Globus pallidus (tissue), 1 donor: ENCODE data around the gene SPOCK1.

Experiments
- DNase-seq: peaks from one replicate; pipeline ENCODE4 v3.0.0-alpha.2; 2015; ENCODE audit warnings: low spot score

SPOCK1 gene

DNA sequence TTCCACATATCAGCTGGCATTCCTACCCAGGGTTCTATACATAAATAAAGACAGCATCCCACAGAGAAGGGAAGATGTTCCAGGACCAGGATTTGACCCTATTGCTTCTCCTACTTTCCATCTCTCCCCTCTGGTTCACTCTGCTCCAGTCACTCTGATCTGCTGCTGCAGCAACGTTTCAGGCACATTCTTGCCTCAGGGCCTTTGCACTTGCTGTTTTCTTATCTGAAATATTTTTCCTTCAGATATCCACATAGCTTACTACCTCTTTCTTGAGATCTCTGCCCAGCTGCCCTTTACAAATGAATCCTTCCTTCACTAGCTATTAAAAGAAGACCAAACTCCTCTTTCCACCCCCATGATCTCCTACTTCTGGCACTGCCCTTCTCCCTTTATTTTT, 204.5 kb downstream of the SPOCK1 start:
- DNase-seq = no peak

DNA sequence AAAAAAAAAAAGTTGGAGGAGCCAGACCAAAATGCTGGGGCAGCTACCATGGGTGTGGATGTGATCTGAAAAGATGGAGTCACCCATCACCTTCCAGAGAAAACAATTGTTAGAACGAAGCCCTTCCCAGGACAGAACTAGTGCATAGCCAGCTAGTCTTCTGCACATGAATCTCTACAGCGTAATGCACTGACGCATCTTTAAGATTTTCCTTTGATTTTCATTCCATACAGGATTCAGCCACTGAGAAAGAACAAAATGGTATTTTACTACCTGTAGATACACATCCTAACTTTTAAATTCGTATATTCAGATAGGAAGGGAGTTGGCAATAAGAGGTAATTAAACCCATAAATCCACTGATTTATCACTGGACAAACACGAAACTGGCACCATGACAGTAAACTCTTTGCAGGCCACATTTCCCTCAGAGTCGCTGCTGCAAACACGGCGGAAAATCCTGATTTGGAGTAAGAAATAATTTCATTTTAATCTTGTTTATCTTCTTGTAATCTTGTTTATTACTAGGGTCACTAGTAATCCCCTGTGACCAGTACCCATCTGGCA, 206.6 kb downstream of the SPOCK1 start:
- no peak for DNase-seq

DNA sequence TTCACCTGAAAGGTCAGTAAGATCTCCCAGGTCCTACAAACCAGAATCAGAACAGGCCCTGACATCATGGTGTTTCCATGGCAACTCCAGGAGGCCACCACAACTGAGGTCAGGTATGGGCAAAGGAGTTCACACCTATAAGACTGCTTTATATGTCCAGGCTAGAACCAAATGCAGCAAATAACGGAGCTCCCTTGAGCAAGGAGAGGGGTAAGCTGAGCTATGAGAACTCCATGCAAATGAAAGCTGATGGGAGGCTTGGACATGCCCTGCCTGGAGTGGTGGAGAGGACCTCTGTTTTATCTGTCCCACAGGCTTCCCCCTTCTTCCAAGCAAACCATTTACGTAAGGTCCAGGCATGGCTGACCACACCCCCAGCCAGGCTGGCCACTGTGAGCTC, 207.7 kb downstream of the SPOCK1 start:
- DNase-seq = no peak

DNA sequence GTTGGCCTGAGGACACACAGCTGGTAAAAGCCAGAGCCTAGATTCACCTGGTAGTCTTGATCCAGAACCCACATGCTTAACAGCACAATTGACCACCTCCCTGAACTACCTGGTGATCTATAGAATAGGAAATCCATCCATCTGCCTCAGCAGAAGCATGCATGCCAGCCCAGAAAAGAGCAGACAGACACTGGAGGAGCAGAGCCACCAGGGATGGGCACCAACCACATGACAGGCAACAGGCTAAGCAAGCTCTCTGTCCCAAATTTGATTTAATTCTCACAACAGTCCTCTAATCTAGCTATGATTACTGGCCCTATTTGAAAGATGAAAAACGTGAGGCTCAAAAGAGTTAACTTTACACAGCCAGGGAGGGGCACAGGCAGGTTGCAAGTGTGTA, 208.1 kb downstream of the SPOCK1 start:
- DNase-seq = no peak

DNA sequence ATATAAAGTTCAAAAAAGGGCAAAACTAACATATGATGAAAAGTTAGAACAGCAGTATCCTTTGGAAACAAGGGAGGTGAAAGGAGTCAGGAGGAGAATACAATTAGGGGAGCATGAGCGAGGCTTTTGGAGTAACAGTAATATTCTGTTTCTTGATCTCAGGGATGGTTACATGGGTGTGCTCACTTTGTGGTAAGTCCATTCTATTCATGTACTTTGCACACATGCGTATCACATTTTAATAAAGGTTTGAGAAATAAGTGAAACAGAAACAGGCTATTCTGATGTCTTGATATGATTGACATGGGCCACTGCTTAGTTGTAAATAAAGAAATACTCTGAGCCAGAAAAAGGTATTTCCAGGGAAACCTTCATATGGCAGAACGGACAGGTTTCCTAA, 208.8 kb downstream of the SPOCK1 start:
- no peak for DNase-seq

DNA sequence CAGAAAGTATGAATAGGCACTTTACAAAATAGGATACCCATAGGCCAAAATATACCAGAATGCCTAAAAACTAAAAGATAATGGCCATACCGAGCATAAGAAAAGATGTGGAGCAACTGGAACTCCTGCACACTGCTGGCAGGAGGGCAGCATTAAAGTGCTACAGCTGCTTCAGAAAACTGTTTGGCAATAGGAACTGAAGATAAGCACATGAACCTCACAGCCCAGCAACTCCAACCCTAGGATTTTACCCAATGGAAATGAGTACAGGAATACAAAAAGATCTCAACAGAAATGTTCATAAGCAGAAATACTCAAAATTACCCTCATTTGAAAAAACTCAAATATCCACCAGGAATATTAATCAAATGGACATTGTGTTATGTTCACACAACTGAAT, 209.3 kb downstream of the SPOCK1 start:
- no peak for DNase-seq

DNA sequence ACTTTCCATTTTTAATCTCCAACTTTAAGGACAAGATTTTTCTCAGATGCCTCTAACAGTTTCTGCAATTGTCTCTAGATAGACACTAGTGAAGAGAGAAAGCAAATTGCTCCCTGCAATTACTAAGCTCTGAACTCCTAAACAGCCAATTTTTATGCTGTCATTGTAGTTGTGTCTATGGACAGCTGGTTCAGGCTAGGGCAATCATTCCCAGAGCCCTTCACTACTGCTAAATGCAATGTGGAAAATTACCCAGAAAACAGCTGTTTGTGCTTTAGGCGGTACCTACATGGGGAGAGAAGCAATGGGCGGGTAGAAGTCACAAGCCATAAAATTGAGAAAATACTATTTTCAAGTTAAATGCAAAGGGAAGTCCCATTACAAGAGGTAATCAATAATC, 211.6 kb downstream of the SPOCK1 start:
- DNase-seq = no peak

DNA sequence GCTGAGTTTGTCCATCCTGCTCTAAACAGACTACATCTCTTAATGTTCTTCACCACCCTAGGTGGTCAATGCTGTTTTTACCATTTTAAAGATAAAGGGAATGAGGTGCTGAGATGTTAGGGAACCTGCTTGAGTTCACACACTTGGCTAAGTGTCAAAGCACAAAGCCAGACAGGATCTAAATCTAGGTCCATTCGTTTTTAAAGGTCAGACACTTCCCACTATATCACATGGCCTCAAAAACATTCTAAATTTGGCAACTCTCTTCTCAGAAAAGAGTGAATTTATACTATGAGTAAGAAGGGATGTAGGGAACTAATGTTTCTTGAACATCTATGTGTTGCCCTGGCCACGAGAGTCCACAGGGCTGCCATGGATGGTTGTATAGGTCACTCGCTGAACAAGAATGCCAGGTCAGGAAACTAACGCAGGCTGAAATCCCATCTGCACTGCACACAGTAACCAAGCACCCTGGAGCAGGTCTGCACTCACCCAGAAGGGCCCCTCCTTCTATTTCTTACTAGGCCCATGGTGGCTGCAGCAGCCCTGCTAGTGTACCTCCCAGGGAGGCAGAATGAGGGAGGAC, 213.0 kb downstream of the SPOCK1 start:
- DNase-seq = no peak

DNA sequence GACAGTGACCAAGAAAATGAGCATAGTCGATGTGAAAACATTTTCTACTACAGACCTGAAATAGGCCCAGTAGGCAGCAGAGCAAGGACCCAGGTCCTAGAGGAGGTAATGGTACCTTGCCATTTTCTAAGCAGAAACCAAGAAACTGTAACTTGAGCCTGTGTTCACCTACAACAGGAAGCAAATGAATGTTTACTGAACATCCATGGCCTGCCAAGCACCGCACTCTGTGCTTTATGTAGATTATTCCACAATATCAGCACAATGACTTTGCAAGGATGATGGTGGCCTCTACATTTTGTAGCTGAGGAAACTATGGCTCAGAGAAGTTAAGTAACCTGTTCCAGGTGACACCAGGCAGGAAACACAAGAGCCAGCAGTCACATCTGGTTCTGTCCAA, 215.3 kb downstream of the SPOCK1 start:
- no peak for DNase-seq

DNA sequence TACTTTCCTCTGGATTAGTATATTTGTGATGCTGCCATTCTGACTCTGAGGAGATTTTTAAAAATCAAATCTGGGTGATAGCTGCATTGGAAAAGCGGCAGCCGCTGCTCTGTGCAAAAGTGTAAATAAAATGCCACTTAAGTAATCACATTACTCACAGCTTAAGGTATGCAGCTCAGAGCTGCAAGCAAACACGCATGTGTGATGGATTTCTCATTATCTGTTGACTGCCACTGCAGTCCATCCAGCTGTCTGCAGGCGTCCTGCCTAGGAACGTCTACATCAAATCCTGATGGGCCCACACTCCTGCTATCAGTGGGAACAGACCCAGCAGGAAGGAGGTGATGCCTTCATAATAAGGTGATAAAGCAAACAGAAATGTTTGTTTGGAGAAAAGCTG, 216.9 kb downstream of the SPOCK1 start:
- no peak for DNase-seq

DNA sequence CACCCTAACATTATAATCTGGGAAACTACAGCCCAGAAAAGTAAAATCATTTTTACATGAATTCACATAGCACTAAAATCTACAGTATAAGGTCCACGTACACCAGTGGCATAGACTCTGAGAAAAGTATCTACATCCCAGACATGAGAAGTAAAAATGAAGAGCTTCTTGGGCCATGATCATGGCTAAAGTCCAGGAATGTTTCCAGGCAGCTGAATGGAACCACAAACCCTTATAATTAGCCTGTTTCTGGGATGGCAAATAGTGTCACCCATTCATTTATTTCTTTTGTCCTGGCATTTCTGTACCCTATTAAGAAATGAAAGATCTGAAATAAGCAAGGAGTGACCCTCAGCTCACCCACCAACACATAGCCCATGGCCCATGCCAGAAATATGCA, 217.9 kb downstream of the SPOCK1 start:
- no peak for DNase-seq

DNA sequence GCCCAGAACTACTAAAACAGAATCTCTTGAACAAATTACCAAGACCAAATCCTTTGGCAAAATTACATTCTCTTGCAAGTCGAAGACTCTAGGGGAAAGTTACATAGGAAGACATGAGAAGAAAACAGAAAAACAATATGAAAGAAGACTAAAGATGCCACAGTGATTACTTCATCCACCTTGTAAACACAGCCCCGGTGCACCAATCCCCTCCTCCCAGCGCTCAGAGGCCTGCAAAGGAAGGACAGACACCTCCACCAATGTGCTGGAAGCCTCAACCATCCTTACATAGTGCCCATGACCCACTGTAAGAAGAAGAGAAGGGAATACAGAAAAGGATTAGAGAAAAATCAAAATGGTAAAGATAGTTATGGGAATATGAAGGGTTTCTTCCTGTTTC, 218.5 kb downstream of the SPOCK1 start:
- DNase-seq = no peak

DNA sequence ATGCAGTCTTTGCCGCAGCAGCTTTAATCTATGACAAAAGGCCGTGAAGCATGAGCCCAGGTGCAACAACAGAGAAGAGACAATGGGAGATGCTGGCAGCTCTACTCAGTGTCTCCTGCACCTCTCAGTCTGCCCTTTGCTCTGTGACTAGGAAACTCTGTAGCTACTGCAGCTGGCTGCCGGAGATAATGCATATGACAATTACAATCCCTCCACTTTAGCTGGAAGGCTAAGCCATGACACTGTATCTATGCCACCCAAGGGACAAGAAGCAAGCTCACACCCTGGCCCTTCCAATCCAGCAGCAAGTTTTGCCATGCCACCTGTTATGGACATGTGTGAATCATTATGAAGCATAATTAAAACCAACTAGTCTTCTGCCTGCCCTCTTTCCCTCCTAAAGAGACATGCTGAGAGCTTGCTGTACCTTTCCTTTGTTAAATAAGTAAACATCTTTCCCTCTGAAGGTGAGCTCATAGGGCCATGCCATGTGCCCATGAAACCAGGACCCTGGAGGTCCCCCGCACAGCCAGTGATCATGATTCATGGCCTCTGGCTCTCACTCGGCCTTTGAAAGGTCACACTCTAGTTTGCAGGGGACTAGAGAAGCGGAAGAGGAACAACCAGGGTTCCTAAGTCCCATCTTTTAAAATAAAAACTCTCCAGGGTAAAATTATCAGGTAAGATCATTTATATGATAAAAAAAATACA, 219.4 kb downstream of the SPOCK1 start:
- no peak for DNase-seq

DNA sequence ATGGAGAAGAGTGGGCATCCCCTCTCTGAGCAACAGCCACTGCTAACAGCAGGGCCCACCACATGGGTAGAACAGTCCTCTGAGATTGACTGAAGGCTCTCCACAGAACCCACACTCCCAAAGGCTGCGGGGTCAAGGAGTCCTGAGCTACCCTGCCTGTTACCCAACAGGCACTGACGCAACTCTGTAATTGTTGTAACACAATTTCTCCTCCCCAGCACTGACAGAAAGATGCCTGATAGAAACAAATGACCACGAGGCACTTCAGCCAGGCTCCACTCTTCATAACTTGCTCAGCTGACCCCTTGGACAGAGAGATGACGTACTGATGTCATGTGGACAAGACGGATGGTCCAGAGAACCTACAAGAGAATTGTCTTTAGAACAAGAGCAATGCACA, 220.7 kb downstream of the SPOCK1 start:
- no peak for DNase-seq

DNA sequence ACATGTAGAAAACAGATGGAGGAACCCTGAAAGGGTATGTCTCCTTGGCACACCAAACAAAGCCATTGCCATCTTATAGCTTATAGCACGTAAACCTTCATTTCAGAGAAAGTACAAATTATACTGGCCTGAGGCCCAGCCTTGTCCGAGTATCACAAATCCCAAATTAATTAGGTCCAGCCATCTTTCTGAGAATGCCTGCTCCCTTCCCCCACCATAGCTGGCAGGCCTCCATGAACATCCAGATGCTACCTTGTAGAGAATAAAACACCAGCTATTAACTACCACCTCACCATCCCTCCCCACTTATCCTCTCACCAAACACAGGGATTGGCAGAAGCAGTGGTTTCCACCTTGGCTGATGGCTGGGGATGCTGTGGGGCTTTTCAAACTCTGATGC, 224.0 kb downstream of the SPOCK1 start:
- no peak for DNase-seq

DNA sequence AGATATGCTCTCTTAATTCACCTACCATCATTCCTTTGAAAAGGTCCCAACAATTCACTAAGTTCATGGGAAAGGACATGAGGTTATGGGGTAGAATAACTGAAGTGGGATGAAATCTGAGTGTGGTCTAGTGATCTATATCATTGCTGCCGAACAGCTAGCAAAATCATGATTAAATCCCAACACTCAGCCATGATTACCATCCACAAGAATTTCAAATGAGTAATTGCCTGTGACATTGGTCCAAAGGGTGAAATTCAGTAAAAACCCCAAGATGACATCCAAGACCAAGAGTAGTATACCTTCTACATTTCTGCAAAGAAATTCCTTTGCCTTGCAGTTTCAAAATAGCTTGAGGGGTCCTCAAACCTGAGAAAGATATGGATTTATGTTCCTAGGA, 225.6 kb downstream of the SPOCK1 start:
- DNase-seq = no peak

DNA sequence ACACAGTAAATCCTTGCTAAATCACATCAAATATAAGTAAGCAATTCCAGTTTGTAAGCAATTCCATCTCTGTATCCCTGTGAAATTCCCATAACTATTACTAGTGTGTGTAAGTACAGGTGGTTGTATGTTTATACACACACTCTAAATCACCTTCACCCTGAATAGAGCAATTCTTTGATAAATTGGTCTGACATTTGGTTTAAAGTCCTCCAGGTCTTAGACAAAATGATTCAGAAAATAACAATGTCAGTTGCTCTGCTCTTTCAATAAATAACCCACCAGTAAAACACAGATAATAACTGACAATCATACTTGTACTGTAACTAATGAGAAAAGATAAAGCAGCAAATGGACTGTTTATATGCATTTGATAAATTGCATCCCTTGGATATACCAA, 226.3 kb downstream of the SPOCK1 start:
- DNase-seq = no peak

DNA sequence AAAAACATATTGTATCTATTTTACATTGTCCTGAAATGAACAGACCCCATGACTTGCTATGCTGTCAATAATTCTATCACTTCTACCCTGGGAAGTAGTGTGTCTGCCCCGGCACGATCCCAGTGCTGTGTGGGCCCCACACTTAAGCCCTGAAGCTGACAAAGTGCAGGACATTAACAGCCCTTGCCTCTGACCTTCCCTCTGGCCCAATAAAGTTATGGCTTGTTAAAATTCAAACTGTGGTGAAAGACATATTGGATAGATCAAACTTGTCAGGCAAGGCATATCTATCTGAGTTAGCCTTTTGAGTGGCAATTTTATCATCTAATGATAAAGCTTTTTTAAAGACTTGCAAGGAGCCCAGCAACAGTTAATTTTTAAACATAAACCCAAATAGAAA, 229.2 kb downstream of the SPOCK1 start:
- DNase-seq = no peak

DNA sequence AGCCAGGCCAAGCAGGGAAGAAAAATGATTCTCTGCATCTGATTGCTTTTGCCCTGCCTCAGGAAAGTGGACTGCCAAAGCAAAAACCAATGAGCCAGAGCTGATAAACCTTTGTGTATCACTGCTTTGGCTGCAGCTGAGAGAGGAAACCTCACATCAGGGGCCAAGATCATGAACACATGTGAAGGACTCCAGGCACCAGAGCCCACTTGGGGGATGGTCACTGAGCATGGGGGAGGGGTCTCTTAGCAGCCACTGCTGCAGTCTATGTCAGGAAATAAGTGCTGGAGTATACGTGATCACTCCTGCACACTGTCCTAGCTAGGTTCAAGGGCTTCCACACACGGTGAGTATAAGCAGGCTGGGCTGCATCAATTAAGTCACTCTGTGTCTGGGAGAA, 229.9 kb downstream of the SPOCK1 start:
- no peak for DNase-seq

DNA sequence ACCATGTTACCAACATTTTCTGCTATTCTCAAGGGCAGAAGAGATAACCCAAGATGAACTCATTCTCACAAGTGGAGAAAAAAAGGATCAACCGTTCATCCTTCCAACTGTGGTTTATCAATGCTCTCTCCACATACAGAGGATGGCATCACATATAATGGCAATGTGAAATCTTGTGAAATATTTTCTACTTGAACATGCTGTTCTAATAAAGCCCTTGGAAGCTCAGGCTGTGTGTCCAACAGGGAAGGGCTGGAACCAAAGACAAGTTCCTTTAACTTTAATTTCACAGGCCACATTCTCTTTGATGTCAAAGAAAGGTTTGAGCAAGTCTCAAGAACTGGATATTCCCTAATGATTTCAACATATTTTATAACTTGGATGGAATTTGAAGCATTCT, 230.5 kb downstream of the SPOCK1 start:
- no peak for DNase-seq

DNA sequence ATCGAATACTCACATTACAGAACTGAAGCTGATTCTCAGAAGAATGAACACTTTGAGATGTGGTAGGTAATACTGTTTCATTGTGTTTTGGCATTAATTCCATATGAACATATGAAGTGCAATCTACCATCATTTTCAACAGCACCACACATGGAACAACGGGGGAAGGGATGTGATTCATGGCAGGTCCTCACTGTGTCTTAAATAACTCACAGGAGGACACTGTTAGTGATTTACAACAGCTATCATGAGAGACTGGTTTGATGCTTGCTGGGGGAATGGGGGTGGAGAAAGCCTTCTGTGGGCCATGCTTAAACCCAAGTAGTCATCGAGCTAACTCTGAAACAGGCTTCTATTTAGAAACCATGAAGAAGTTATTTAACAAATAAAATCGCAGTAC, 232.9 kb downstream of the SPOCK1 start:
- DNase-seq = no peak

DNA sequence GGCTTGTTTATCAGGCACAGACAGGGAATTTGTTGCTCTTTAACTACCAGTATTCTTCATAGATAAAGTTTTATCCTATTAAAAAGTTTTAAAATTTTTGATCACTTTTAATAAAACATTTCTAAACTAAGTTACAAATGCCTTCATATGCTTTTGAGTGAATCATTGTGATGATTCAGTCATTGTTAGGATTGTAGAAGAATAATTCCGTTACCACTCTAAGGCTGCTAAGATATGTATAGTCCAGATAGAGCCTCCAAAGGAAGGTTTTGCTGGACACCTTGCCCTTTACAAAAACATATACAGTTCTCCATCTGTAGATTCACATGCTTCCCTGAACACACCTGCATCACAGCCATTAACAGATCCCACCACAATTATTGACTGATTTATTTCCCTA, 233.7 kb downstream of the SPOCK1 start:
- DNase-seq = no peak

DNA sequence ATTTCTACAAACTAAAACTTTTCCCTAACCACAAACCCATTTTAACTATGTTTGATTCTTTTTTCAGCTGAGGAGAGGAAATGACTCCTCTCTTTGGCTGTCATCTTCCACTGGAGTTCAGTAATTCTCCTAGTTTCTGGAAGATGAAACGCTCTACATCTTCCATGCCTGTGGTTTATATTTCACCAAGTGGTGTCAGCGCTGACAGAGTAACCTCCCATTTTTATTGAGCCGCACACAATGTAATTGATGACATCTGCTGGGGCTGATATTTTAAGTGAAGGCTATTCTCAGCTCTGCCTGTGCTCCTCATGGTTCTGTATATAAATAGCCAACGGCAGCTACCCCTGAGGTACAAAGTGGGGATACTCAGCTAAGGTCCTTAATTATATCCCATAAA, 234.6 kb downstream of the SPOCK1 start:
- DNase-seq = no peak

DNA sequence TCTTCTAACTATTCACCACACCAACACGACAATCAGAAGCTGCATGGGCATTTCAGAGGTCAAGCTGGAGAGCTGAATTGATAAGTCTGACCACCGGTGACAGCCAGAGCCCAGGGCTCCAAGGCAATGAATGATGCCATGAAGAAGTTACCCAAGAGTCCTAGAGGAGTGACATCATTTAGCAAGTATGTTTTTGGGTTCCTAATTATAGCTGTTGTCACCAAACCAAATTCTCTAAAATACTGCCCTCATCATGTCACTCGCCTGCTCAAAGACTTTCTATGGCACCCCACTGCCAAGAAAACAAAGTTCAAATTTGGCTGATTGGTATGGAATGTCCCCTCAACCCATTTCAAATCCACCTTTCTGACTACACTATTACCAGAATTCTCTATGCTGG, 235.1 kb downstream of the SPOCK1 start:
- no peak for DNase-seq
